GM19240 (cell line): ENCODE measurements around the gene PRKCE.

ENCODE experiments used
- DNase-seq: peaks from one replicate; pipeline ENCODE4 v3.0.0; 2011; ENCODE audit warnings: low spot score; ENCODE audit not compliant: insufficient read length

PRKCE gene

DNA sequence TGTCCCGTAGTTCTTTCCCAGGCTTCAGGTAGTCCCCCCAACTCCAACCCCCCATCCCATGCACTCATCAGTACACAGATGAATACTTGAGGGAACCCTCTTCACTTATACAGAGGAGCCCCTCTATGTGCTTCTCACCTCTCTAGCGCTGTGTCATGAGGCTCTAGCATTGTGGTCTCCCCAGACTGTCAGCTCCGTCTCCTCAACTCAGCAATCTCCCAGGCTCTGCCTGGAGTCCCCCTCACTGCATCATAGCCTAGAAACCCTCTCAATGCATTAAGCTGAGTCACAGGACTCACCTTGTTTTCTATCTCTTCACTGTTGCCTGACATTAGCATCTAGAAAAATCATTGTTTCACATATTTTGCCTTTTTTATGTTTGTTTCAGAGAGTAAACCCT lies 20.2 kb upstream of the PRKCE start:
- no peak for DNase-seq

DNA sequence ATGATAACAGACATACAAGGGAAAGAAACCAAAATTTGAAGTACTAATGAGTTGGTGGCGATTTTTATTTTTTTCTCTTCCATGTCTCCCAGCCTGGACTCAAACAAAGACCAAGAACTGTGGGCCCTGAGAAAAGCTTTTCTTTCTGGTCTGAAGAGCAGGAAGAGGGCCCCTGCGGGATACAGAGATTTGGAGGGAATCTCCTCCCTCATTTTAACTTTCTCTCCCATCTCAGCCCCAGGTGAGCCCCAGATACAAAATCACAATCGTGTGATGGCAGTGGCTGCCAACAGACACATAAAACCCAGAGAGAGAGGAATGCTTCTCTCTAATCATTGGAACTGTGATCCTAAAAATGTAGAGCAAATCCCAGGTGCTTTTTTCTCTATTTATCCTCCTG lies 19.5 kb upstream of the PRKCE start:
- no peak for DNase-seq

DNA sequence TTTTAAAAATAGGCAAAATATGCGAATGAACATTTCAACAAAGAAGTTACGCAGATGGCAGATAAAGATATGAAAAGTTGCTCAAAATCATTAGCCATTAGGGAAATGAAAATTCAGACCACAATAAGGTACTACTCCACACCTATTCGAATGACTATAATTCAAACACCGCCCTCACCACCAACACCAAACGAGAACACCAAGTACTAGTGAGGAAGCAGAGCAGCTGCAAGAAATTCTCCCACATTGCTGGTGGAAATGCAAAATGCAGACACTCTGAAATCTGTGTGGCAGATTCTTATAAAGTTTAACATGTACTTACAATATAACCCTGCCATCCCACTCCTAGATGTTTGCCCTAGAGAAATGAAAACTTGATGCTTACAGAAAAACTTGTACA lies 17.3 kb upstream of the PRKCE start:
- DNase-seq, result no peak

DNA sequence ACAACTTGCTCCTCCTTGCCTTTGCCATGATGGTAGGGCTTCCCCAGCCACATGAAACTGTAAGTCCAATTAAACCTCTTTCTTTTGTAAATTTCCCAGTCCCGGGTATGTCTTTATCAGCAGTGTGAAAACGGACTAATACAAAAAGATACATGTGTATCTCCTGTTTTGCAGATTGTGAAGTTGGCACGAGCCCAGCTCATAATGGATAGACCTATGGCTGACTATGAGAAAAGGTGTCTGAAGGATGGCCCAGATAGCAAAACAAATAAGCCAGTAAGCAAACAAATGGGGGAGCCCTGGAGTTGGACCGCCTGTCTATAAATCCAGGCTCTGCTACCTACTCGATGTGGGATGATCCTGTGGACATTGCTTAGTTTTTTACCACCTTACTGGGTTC lies 15.5 kb upstream of the PRKCE start:
- DNase-seq, result no peak

DNA sequence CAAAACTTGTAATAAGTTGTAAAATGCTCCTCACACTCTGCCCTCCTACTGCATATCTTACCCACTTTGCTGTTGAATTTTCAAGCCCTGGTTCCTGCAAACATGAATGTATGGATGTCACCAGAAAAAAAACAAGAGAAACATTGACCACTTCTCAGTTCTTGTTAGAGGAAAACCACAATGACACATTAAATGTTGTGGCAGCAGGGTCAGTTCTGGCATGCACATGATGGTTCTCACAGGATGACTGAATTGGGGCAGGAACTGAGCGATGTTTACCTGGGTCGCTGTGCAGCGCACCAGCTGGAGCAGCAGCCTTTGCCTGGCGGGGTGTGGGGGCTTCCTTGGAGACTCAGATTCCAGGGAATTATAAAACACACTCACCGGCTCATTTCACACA lies 14.0 kb upstream of the PRKCE start:
- DNase-seq, result no peak

DNA sequence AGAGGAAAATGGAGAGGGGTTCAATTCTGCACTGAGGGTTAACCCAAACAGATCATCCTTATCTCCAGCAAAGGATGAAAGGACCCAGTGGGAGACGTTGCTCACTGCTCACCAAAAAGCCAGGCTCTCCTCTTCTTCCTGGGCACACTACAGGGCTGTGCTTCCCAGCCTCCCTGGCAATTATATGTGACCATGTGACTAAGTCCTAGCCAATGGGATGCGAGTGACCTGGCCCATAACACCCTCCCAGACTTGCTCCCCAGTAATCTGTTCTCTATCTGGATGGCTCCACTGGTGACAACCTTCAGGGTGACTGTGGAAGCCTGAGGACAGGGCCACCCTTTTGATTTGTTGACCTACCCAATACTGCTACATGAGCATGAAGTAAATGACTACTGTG lies 10.9 kb upstream of the PRKCE start:
- DNase-seq, result no peak

DNA sequence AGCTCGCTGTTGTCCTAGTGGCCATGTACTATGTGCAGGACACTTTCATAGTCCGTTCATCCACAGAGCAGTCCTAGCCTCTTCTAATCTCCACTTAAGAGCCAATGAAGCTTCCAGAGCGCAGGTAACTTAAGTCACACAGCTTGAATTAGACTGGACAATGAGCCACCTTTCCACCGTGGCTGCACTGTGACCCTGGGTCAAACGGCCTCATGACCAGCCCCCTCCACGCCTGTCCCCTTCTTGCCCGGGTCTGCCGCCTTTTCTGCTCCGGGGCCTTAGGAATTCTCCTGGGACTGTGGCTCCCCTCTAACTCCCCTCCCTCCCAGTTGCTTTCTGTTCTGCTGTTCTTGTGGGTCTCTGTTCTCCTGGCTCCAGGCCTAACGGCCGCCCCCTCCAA lies 8.4 kb upstream of the PRKCE start:
- no peak for DNase-seq

DNA sequence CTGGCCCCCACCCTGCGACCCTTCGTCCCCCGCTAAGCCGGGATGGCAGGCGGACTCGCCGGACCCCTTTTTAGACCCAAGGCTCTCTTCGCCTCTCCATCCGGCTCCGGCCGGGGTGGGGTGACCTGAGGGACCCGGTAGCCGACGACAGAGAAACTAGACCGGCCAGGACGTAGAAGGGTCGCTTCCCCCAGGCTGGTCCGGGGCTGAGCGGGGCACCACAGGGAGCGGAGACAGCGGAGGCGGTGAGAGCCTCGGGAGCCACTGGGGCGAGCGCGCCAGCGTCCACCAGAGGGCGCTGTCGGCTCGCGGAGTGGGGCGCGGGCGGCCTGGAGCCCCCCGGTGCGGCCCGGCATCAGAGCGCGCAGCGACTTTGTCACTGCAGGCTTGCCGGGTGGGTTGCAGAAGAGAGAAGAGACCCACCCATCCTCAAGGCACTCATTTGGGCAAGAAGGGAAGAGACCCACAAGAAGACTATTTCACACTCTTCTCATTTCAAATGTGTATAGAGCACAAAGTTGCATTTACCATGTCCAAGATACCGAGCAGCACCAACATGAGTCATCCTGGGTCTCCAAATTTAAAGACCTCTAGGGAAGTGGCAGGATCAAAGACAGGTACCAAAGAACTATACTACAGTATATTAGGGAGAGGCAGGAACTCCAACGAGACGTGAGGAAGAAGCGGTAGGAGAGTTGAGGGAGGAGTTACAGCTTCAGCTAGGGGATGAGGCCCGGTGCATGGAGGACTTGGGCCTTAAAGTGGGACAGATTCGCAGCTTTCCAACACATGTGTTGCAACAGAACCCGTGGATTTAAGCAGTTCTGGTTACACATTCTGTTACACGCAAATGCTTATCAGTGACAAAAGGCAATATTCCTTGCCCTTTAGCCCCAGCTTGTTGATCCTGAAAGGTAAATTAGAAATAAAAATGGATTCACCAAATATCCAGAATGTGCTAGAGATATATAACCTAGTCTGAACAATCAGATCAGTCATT lies 7.6 kb upstream of the PRKCE start:
- peak; percentile 74 for DNase-seq

DNA sequence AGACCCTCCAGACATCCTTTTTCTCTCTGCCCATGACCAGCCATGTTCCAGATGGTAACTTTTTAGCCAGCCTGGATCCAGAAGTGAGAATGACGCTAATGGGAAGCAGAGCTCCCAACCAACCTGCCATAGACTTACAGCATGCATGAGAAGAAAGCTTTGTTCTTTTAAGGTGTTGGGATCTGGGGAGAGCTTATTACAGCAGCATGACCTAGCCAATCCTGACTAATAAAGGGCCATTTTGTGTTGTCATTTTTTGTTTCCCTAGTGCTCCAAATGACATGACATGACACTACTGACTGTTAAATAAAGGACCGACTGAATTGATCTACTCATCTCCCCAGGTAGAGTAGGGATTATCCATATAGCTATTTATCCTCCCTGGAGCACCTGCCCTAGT lies 5.2 kb upstream of the PRKCE start:
- no peak for DNase-seq

DNA sequence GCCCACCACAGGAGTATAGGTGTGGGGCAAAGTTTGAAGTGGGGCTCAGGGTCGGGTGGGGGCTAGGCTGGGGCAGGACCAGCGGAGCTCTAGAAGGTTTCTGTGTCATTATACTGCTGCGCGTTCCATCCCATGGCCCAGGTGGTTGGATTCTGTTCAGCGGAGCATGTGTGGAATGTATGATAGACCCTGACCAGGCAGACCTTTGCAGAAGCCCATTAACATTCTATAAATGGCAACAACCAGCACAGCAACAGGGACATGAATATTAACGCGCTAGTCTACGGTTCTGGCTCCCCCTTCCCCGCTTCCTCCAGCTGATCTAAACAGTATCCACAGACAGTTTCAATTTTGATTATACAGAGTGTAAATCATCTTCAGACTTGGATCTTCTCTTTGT lies 4.1 kb upstream of the PRKCE start:
- DNase-seq, result no peak

DNA sequence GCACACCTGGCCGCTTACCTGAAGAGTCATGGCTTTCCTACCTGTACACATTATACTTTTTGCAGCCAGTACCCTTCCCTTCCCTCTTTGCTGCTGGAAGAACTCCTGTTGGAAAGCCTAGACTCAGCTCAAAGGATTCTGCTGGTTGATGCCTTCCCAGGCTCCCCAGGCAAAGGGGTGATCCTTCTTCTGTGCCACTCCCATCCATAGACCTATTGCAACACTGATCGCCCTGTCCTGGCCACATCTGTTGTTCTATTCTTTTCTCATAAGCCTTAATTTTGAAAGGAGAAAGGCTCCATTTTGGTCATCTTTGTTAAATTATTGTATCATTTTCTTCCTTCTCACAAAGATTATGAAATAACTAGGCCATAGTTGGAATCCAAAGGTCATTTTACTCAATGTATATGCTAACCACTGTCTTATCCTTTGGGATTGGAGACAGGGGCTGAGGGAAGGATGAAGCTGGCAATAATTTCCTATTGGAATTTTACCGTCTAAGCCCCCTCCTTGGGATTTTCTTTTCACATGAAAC lies 3.4 kb upstream of the PRKCE start:
- DNase-seq, result no peak

DNA sequence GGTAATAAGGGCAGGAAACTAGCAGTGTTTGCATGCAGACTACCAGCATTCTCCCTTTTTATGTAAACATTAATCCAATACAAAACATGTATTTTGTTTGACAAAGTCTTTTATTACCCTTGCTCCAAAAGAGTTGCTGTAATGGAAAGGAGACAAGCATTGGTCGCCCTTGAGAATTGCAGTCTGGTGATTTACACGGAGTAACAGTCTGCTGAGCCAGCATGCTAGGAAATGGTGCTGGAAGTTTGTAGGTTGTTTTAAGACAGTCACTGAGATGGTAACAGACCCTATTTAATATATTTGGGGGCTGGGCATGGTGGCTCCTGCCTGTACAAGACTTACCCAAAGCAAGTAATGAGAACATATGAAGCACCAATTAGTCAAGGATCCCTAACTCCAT lies 2.8 kb upstream of the PRKCE start:
- DNase-seq, result no peak

DNA sequence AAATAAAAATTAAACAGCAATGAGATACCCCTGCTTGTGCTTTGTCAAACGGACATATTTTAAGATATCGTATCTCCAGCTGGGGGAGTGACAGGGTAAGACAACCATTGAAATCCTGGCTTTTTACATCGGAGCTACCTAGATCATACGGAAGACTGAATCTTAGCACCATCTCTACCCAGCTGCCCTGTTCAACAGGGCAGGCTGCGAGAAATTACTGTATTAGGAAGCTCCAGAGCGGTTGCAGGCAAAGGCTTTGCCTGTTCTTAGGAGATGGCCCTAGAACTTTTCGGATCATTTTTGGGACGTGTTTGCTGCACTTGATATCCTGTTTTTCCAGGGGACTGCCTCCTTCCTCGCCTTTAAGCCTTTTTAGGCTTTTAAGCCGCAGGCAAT lies 2.0 kb upstream of the PRKCE start:
- no peak for DNase-seq

DNA sequence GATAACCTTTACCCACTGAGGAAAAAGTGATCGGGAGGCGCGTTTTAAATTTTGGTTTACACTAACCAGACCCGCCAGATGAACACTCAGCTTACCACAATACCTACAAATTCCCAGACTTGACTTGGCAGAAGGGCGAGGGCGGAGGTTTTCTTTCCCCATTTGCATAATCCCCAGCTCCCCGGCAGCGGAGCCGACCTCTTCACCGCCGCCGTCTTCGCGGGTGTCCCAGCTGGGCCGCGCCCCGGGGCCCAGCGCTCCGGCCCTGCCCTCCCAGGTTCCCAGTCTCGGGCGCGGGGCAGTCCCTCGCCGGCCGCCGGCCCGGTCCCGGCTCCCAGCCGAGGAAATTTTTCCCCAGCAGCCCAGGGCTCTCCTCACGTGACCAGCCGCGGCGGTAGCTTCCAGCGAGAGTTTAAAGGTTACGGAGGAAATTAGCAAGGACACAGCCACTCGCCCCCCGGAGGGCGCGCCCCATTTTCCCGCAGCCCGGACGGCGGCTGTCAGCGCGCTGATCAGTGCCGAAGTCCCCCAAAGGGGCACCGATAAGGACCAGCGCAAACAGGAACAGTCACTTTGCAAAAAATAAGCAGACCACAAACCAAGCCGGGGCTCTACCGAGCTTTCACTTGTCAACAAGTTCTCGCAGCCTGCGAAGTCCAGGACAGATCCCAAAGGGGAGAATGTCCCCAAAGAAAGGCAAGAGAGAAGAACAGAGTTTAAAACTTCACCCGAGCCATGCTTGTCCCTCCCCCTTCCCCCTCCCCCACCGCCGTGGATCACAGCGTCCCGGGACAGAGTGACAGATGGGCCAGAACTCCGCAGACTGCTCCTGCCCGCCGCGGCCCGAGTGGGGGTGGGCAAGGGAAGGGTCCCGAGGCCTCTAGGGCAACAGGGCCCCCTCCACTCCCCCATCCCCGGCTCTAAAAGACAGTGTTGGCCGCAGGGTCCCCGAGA lies 1.3 kb upstream of the PRKCE start:
- DNase-seq, result peak; percentile 14

DNA sequence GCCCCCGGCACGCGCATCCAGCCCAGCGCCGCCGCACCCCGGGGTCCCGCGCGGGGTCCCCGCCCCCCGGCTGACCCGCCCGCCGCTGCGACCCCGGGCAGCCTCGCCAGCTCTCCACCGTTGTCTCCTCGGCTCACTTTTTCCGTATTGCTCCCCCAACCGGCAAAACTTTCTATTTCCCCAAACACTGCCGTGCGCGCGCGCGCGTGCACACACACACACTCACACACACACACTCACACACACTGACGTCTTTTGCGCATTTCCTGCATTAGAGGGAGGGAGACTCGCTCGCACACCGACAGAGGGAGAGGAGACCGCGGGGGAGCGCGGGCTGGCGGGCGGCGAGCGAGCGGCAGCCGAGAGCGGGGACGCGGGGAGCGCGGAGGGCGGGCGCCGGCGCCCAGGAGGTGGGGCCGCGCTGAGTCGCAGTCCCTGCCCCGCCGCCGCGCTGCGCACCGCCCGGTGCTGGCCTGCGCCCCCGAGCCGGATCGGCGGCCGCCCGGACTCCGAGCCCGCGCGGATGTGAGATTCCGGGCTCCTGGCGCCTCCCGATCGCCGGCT lies 542 bp upstream of the PRKCE start:
- peak; percentile 67 for DNase-seq

DNA sequence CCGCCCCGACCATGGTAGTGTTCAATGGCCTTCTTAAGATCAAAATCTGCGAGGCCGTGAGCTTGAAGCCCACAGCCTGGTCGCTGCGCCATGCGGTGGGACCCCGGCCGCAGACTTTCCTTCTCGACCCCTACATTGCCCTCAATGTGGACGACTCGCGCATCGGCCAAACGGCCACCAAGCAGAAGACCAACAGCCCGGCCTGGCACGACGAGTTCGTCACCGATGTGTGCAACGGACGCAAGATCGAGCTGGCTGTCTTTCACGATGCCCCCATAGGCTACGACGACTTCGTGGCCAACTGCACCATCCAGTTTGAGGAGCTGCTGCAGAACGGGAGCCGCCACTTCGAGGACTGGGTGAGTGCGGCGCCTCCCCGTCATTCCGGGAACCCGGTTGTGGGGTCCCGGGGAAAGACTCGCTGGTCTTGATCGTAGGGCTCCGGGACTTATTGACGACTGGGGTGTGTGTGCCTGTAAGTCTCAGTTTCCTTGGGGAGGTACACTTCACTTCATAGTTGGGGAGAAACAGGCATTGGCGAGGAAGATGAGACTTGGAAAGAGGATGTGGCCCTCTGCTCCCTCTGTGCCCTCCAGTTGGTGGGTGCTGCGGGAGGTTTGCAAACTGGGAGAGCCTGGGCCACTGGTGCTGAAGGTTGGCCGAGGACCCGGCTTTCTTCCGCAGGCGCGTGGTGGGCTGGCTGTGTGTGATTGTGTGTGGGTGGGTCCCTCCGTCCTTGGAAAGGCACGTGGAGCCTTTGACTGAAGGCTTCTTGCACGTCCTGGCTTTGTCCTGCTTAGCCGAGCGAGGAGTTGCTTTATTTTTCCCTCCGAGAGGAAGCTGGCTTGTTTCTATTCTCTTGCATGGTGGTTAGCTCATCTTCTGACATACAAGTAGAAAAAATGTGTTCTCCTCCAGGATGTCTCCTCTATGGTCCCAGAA lies 886 bp downstream of the PRKCE start:
- no peak for DNase-seq

DNA sequence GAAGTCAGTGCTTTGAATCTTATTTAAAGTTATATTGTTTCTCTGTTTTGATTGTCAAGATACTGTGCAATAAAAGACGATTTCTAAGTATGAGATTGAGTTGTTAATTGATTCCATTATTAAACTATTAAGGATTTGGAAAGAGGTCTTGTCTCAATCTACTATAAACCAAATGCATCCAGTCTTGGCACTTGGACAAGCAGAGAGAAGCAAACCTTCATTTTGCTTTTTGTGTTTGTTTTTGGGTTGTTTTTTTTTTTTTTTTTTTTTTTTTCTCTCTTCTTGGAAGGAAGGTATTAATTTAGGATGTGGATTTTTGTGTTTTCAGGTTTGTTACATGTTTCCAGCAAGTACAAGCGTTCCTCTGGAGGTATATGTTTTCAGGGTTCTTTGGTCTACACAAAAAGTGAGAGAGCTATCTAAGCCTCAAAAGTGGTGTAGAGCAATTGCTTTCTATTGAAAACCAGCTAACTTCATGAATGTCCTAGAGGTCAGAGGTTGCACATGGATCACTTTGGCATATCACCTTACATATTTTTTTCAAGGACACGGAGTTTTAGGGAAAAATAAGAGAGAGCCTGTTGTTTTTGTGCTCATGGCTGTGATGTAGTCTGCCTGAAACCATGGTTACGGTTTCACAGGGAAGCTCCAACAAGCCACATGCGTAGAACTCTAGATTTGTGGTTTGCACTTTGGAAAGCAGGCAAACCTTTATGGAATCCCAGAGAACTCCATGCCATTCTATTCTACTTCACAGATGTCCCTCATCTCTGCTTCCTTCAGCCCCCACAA lies 1.8 kb downstream of the PRKCE start:
- DNase-seq, result no peak

DNA sequence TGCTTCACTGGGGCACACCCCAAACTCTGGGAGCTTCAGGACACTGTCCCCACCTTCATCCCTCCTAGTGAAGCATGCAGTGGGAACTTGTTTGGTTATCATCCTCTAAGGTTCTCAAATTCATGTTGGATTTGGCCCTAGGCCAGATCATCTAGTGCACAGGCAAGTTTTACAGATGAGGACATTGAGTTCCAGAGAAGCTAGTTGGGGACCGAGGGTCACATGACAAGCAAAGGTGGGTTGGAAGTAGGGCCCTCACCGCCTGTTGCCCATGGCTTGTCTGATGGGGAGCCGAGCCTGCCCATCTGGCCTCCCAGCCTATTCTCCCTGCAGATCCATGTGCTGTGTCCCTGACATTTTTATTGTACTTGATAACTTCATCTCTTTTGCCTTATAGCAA lies 2.8 kb downstream of the PRKCE start:
- DNase-seq, result no peak

DNA sequence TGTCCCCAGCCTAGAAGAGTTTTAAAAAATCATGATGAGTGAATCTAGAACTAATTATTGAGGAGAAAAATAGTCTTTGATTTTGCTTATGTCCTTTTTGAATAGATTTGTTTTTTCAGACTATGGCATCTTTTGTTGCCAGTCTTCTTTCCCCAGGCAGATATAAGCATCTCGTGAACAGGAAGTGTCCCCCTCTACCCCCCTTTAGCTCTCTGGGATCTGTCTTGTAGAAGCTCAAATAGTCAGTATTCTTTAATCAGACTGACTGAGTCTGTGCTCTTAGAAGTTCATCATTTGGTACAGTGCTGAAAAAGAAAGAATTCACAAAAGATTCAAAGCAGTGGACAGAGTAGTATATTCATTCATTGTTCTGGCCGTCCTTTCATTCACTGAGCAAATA lies 10.4 kb downstream of the PRKCE start:
- DNase-seq, result no peak
